Stimulated activated CD8-positive, alpha-beta memory T cell treated with anti-CD3 and anti-CD28 coated beads, Interleukin-15, amount 100 ng/mL, for 1 hour (primary cell): Measurements from ENCODE around the gene CYB5A.

ENCODE experiments used
- DNase-seq: peaks from one replicate; pipeline ENCODE4 v3.0.0-alpha.2; 2020; ENCODE audit warnings: low read depth

Gene CYB5A

GRCh38 chr18:74244554-74244953 is 47.2 kb downstream of the CYB5A start:
- DNase-seq: no peak

- no peak for DNase-seq
Measured at GRCh38 chr18:74243127-74243526, 48.6 kb downstream of the CYB5A start.

GRCh38 chr18:74242438-74243096 is 49.2 kb downstream of the CYB5A start:
- no peak for DNase-seq

GRCh38 chr18:74241970-74242369 is 49.8 kb downstream of the CYB5A start:
- no peak for DNase-seq

GRCh38 chr18:74241426-74241825 is 50.3 kb downstream of the CYB5A start:
- DNase-seq: no peak

- DNase-seq: no peak
Measured at GRCh38 chr18:74239567-74239966, 52.2 kb downstream of the CYB5A start.

GRCh38 chr18:74234326-74235171 is 57.2 kb downstream of the CYB5A start:
- no peak for DNase-seq

GRCh38 chr18:74233933-74234325 is 57.8 kb downstream of the CYB5A start:
- no peak for DNase-seq

- no peak for DNase-seq
Measured at GRCh38 chr18:74230922-74231714, 60.6 kb downstream of the CYB5A start.

GRCh38 chr18:74229891-74230290 is 61.9 kb downstream of the CYB5A start:
- DNase-seq: no peak

- no peak for DNase-seq
Measured at GRCh38 chr18:74229005-74229404, 62.8 kb downstream of the CYB5A start.

- no peak for DNase-seq
Measured at GRCh38 chr18:74228312-74228711, 63.5 kb downstream of the CYB5A start.

GRCh38 chr18:74226666-74227065 is 65.1 kb downstream of the CYB5A start:
- no peak for DNase-seq

- no peak for DNase-seq
Measured at GRCh38 chr18:74226156-74226555, 65.6 kb downstream of the CYB5A start.

GRCh38 chr18:74225193-74225840 is 66.4 kb downstream of the CYB5A start:
- no peak for DNase-seq

- DNase-seq: no peak
Measured at GRCh38 chr18:74222710-74223494, 68.9 kb downstream of the CYB5A start.

GRCh38 chr18:74221081-74221480 is 70.7 kb downstream of the CYB5A start:
- no peak for DNase-seq

GRCh38 chr18:74219056-74219455 is 72.7 kb downstream of the CYB5A start:
- DNase-seq: no peak

GRCh38 chr18:74217476-74218143 is 74.2 kb downstream of the CYB5A start:
- DNase-seq: no peak

- no peak for DNase-seq
Measured at GRCh38 chr18:74216661-74217110, 75.1 kb downstream of the CYB5A start.

- no peak for DNase-seq
Measured at GRCh38 chr18:74215863-74216262, 75.9 kb downstream of the CYB5A start.
